ENCODE results near the gene CYREN.

GRCh38 chr7:135152442-135152841 is 18.1 kb downstream of the CYREN start:
- TF ChIP-seq RFX5 (IDR thresholded peaks at IDR 0.05; ENCODE audit: low read depth, low read length) (no peak), CTCF (IDR thresholded peaks at IDR 0.05 in 2 of 3, conservative IDR thresholded peaks at IDR 0.05 in 1 of 3; ENCODE audit: insufficient read depth in 2 of 3, low read depth in 1 of 3, low read length in 3 of 3) (no peak), KAT2B (IDR thresholded peaks at IDR 0.05; ENCODE audit: low read depth, low read length) (no peak), ELF4 (CRISPR knock-in tag; IDR thresholded peaks at IDR 0.05) (no peak), SETDB1 (IDR thresholded peaks at IDR 0.05; ENCODE audit: low read length) (no peak), TEAD4 (IDR thresholded peaks at IDR 0.05; ENCODE audit: low read length) (no peak), TEAD4 (CRISPR knock-in tag; IDR thresholded peaks at IDR 0.05; ENCODE audit: borderline replicate concordance) (no peak), ZNF274 (IDR thresholded peaks at IDR 0.05; ENCODE audit: borderline replicate concordance, low read depth, low read length) (no peak), MTA3 (IDR thresholded peaks at IDR 0.05; ENCODE audit: borderline replicate concordance) (no peak), ARID2 (IDR thresholded peaks at IDR 0.05) (no peak), MCM5 (IDR thresholded peaks at IDR 0.05; ENCODE audit: low read depth) (no peak), ZNF175 (CRISPR knock-in tag; IDR thresholded peaks at IDR 0.05; ENCODE audit: low read depth) (no peak), PRPF4 (IDR thresholded peaks at IDR 0.05; ENCODE audit: insufficient read depth, low read depth, low read length, poor library complexity, severe bottlenecking) (no peak)
